Right forelimb (tissue), 1 donor: Measurements from ENCODE around the gene ENTPD6.
A peak's percentile ranks its signal among the peaks of the same experiment; 100 is the strongest.

Experiments
- DNase-seq: peaks from one replicate; pipeline ENCODE4 v3.0.0-alpha.2; 2018

ENTPD6 gene

GRCh38 chr20:25245461-25245860 lies 49.9 kb downstream of the ENTPD6 start:
- no peak for DNase-seq

- no peak for DNase-seq
These were observed 50.9 kb downstream of the ENTPD6 start for GRCh38 chr20:25246182-25246999.

DNA sequence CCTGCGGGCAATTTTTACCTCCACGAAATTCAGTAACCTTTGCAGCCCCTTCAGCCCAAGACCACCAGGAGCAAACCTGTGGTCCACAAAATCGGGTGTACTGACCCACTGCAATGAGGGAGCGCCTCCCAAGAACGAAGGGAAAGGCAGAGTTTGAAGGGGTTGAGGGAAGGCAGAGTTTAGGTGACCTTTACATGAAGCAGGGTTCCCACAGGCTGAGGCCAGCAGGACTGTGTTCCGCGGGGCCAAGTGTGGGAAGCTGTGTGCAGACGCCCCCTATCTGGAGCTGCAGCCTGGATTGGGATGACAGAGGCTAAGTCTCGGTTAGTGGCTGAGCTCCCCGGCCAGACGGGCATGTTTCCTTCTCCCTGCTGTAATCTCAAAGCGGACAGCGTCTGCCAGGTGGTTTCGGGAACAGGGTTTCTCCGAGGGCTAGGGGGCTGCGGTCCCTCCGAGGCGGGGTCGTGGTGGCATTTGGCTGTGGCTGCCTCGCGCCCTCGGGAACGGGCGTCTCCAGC lies 51.5 kb downstream of the ENTPD6 start:
- DNase-seq = peak; percentile 65

- DNase-seq = no peak
These were observed 52.0 kb downstream of the ENTPD6 start for GRCh38 chr20:25247518-25247955.

GRCh38 chr20:25247956-25248785 lies 52.7 kb downstream of the ENTPD6 start, which contains the start of gene PYGB:
PYGB (plus strand) TSS chr20:25248085; CDS start chr20:25248179, 94 bp downstream.
- DNase-seq = peak; percentile 90

DNA sequence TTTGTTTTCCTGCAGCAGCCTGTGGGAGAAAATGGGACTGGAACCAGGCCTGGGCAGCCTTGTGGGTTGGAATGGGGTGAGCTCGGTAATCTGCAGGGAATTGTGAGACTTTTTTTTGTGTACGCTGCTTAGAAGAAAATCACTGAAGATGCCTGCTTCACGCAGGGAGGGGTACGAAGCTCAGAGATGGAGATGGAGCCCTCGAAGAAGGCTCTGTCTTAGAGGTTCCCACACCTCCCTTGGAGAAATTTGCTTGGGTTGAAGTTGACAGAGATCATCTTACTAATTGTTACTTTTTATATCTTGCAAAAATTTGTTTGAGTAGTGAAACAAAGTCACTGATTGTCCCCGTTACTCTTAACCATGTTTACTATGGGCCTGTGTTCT lies 53.3 kb downstream of the ENTPD6 start:
- DNase-seq = no peak

- no peak for DNase-seq
These were observed 53.9 kb downstream of the ENTPD6 start for GRCh38 chr20:25249198-25249931.

GRCh38 chr20:25250508-25250907 lies 55.0 kb downstream of the ENTPD6 start:
- DNase-seq = no peak

DNA sequence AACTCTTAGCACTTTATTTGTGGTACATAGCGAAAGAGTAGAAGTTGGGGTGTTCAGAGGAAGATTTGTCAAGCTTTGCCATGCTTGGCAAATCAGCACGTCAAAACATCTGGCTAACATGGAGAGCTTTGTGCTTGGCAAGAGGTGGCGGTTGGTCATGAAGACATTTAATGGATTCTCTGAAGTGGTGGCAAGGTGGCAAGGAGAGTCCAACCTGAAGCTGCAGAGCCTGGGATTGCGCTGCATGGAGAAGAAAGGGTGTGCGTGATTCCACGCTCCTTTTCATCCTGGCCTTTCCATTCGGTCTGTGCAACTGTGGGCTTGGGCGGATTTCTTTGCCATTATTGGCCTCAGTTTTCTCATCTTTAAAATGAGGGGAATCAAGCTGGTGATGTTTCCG lies 55.5 kb downstream of the ENTPD6 start:
- no peak for DNase-seq

DNA sequence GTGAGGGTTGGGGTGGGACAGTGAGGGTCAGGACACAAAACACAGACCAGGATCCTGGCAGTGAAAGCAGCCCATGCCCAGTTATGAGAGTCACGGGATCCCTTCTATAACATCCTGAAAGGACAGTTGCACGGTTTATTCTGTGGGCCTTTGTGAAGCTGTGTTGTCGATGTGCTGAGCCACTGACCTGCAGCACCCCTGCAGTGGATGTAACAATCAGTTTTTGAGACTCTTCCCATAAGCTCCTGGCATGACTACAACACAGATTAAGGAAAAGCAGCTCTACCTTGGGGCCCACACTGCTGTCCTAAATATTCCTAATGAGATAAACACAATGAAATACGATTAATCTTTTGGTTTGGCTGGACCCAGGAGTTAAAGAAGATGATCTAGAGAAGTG lies 56.0 kb downstream of the ENTPD6 start:
- no peak for DNase-seq

GRCh38 chr20:25252230-25252651 lies 56.7 kb downstream of the ENTPD6 start:
- no peak for DNase-seq

DNA sequence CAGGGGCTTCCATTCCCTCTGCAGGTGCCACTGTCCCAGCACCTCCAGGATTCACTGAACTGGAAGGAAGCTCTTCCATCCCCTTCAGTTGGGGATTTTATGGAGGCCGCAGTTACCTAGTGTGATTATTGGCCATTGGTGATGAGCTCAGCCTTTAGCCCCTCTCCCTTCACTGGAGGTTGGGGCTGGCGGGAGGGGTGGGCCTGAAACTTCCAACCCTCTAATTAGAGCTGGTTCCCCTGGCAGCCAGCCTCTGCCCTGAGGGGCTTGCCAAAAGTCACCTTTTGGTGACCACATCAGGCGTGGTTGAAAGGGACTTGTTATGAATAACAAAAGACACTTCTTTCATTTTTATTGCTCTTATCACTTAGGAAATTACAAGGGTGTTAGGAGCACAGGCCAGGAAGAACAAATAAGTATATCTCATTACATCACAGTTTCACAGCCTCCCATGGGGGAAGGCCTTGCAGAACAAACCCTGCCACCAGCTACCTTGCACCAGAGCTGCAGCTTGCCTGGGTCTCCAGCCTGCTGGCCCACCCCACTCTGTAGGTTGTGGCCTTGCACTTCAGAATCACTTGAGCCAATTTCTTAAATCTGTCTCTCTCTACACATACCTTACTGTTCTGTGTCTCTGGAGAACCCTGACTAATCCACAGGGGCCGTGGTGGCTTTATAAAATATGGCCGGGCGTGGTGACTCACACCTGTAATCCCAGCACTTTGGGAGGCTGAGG lies 57.3 kb downstream of the ENTPD6 start:
- no peak for DNase-seq

GRCh38 chr20:25253606-25254275 lies 58.2 kb downstream of the ENTPD6 start:
- no peak for DNase-seq

DNA sequence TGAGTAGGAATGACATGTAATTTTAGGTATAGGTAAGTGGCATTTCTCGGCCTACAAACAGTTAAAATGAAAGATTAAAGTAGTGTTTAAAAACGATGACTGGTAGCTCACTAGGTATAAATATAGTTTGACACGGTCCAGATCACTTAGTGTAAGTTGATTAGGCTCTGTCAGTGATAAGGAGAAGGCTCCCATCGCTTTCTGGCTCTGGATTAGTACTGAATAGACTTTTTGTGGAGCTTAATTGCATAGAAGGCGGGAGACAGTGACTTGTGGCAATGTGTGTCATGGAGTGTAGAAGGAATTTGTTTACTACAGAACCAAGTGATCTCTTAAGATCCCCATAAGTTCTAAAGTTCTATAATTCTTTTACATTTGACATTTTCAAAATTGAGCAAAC lies 59.1 kb downstream of the ENTPD6 start:
- no peak for DNase-seq

DNA sequence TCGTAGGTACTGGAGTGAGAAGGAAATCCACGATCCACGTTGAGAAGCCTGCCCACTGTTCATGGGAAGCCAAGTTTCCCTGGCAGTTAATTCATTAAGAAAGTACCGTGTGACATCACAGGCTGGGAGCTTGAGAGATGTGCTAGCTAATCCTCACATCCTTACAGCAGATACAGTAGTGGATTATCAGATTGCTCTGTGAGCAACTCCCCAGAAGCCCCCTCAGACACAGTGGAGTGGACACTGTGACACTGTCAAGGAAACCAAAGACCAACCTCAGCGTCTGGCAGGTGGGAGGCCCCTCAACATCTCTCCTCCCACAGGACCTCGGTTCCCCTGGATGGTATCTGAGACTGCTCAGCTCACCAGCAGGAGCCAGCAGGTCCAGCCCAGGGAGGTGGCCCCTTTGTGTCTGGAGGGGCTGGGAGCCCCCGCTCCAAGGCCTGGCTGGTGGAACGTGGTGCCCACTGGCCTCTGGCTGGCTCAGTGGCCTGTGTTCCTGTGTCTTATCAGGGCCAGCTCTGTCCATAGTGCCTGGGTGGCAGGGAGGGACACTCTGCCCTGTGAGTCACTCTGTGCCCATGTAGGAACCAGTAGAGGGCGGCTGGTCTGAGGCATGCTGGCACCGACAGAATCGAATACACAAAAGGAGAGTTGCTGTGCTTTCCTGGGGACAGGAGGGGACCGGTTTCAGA lies 59.6 kb downstream of the ENTPD6 start:
- DNase-seq = no peak

- DNase-seq = no peak
These were observed 60.8 kb downstream of the ENTPD6 start for GRCh38 chr20:25256226-25256859.

- DNase-seq = no peak
These were observed 61.6 kb downstream of the ENTPD6 start for GRCh38 chr20:25257130-25257529.

DNA sequence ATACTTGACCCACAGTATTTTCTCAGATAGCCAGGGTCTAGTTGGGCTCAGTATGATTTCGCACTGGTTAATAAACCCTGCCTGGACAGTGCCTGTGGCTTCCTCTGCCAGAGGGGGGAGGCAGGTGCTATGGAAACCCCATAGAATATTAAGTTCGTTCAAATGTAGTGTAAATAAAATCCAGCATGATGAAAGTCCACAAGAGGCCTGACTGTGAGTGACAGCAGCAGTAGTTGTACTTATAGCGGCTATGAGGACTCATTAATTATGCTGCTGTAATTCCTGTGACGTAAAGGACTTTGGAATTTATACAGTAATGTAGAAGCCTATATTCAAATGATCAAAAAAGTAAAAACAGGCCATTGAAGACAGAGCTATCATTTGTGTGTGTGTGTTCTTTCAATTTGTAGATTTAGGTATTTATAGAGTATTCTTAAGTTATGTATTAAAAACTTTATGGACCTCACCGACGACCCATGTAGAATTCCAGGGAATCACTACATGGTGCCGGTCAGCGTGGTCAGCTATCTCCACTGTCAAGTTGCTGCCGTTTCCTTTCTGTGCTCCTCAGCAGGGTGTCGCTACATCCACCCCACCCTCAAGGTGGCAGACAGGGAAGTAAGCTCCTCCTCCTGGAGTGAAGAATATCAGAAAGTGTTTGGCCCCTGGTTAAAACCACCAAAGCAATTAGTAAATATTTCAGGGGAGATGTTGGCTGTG lies 62.4 kb downstream of the ENTPD6 start:
- DNase-seq = no peak

- no peak for DNase-seq
These were observed 62.9 kb downstream of the ENTPD6 start for GRCh38 chr20:25258476-25258805.

DNA sequence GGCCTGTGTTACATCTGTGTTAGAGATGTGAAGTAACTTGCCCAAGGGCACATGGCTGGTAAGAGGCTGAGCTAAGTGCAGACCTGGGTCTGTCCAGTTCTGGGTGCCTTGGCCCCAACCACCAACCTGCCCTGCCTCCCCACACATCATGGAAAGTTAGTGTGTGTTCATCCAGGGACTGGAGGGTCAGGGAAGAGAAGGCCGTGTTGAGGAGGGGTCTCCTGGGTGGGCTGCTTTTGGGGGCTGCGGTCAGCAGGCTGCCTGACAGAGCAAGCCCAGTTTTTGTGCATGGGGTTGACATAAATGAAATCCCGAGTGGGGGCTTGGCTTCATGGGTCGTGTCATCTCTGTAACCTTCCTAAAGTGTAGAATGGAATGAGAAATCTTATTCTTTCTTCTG lies 63.3 kb downstream of the ENTPD6 start:
- DNase-seq = no peak
